H9 (cell line): ENCODE data around the gene GTF2A1. TPM values are rescaled to one million over a fixed set of nuclear protein-coding genes. Genes with fewer than 3 reads are reported as not detected.

Source experiments
- DNase-seq: peaks from one replicate; pipeline ENCODE4 v3.0.0-alpha.2; 2017
- H2AFZ ChIP-seq: one replicate; pipeline ENCODE4 v1.6.1; 2013; ENCODE audit warnings: mild to moderate bottlenecking, low read length, control low read depth, moderate library complexity
- H2AK5ac ChIP-seq: 2 replicates; pipeline ENCODE4 v1.6.1; 2013; ENCODE audit warnings: low read length, control low read depth, mixed read lengths; ENCODE audit not compliant: insufficient read length
- H2BK120ac ChIP-seq: one replicate; pipeline ENCODE4 v1.6.1; 2013; ENCODE audit warnings: low read depth, mild to moderate bottlenecking, low read length, control low read depth, inconsistent platforms; ENCODE audit not compliant: poor library complexity, severe bottlenecking
- H2BK12ac ChIP-seq: 2 replicates; pipeline ENCODE4 v1.6.1; 2013; ENCODE audit warnings: low read length, control low read depth, mixed read lengths, low read depth; ENCODE audit not compliant: insufficient read length
- H2BK15ac ChIP-seq: 2 replicates; pipeline ENCODE4 v1.6.1; 2013; ENCODE audit warnings: low read depth, low read length, control low read depth
- H2BK20ac ChIP-seq: one replicate; pipeline ENCODE4 v1.6.1; 2013; ENCODE audit warnings: low read depth, mild to moderate bottlenecking, low read length, control low read depth, inconsistent platforms; ENCODE audit not compliant: poor library complexity, severe bottlenecking
- H2BK5ac ChIP-seq: 2 replicates; pipeline ENCODE4 v1.6.1; 2013; ENCODE audit warnings: low read length, control low read depth, mixed read lengths; ENCODE audit not compliant: insufficient read length
- H3K14ac ChIP-seq: 2 replicates; pipeline ENCODE4 v1.6.1; 2013; ENCODE audit warnings: low read length, control low read depth; ENCODE audit not compliant: insufficient read depth
- H3K18ac ChIP-seq: 2 replicates; pipeline ENCODE4 v1.6.1; 2013; ENCODE audit warnings: low read depth, mild to moderate bottlenecking, mixed read lengths, low read length, control low read depth; ENCODE audit not compliant: insufficient read length
- H3K23ac ChIP-seq: 2 replicates; pipeline ENCODE4 v1.6.1; 2013; ENCODE audit warnings: low read length, control low read depth, mixed read lengths, low read depth; ENCODE audit not compliant: insufficient read length
- H3K23me2 ChIP-seq: 2 replicates; pipeline ENCODE4 v1.6.1; 2013; ENCODE audit warnings: low read depth, mild to moderate bottlenecking, mixed read lengths, low read length, control low read depth; ENCODE audit not compliant: insufficient read length, poor library complexity, severe bottlenecking
- H3K27ac ChIP-seq: 2 replicates; pipeline ENCODE4 v1.5.1; 2013; ENCODE audit warnings: low read length, control low read depth, mixed read lengths, low read depth; ENCODE audit not compliant: insufficient read length
- H3K27me3 ChIP-seq: 2 replicates; pipeline ENCODE4 v1.6.1; 2013; ENCODE audit warnings: low read length, control low read depth, inconsistent platforms; ENCODE audit not compliant: insufficient read depth
- H3K4ac ChIP-seq: 2 replicates; pipeline ENCODE4 v1.6.1; 2013; ENCODE audit warnings: low read depth, mild to moderate bottlenecking, control low read depth, inconsistent platforms, low read length, moderate library complexity
- H3K4me1 ChIP-seq: 2 replicates; pipeline ENCODE4 v1.6.1; 2013; ENCODE audit warnings: low read length, control low read depth, inconsistent platforms; ENCODE audit not compliant: insufficient read depth
- H3K4me2 ChIP-seq: 2 replicates; pipeline ENCODE4 v1.6.1; 2013; ENCODE audit warnings: low read length, control low read depth, mixed read lengths; ENCODE audit not compliant: insufficient read length, insufficient read depth
- H3K56ac ChIP-seq: 2 replicates; pipeline ENCODE4 v1.6.1; 2013; ENCODE audit warnings: low read depth, mild to moderate bottlenecking, mixed read lengths, low read length, control low read depth; ENCODE audit not compliant: insufficient read length
- H3K79me1 ChIP-seq: 2 replicates; pipeline ENCODE4 v1.6.1; 2013; ENCODE audit warnings: low read depth, mild to moderate bottlenecking, moderate library complexity, low read length, control low read depth, inconsistent platforms; ENCODE audit not compliant: insufficient read depth, poor library complexity, severe bottlenecking
- H3K79me2 ChIP-seq: 2 replicates; pipeline ENCODE4 v1.6.1; 2013; ENCODE audit warnings: low read length, control low read depth, inconsistent platforms; ENCODE audit not compliant: insufficient read depth
- H3K9ac ChIP-seq: 2 replicates; pipeline ENCODE4 v1.6.1; 2013; ENCODE audit warnings: low read length, control low read depth, mixed read lengths; ENCODE audit not compliant: insufficient read length; ENCODE audit errors: extremely low read depth
- H3K9me3 ChIP-seq: one replicate; pipeline ENCODE4 v1.6.1; 2013; ENCODE audit warnings: low read depth, low read length, inconsistent platforms; ENCODE audit not compliant: control insufficient read depth
- H3T11ph ChIP-seq: one replicate; pipeline ENCODE4 v1.6.1; 2013; ENCODE audit warnings: mild to moderate bottlenecking, low read length, control low read depth, inconsistent platforms
- H4K20me1 ChIP-seq: one replicate; pipeline ENCODE4 v1.6.1; 2013; ENCODE audit not compliant: control insufficient read depth, insufficient read length, insufficient read depth
- H4K5ac ChIP-seq: 2 replicates; pipeline ENCODE4 v1.6.1; 2013; ENCODE audit warnings: low read depth, mild to moderate bottlenecking, mixed read lengths, low read length, control low read depth; ENCODE audit not compliant: insufficient read length
- H4K8ac ChIP-seq: replicated peaks from 2 replicates; pipeline ENCODE4 v1.6.1; 2013; ENCODE audit warnings: low read length, control low read depth, mixed read lengths, low read depth; ENCODE audit not compliant: insufficient read length
- H4K91ac ChIP-seq: 2 replicates; pipeline ENCODE4 v1.6.1; 2013; ENCODE audit warnings: low read depth, mild to moderate bottlenecking, moderate library complexity, mixed read lengths, low read length, control low read depth; ENCODE audit not compliant: insufficient read length
- H3K27ac Mint-ChIP-seq, 3 experiments: 2 replicates in 2 of 3; 3 replicates in 1 of 3; pipeline ENCODE4 v1.8.0; 2020 to 2021; ENCODE audit warnings: mixed read lengths in 3 of 3, mild to moderate bottlenecking in 1 of 3, moderate library complexity in 1 of 3
- H3K27me3 Mint-ChIP-seq: 2 replicates; pipeline ENCODE4 v1.8.0; 2021; ENCODE audit warnings: low read depth, mild to moderate bottlenecking, moderate library complexity, mixed read lengths
- H3K36me3 Mint-ChIP-seq, 3 experiments: 2 replicates in 2 of 3; 3 replicates in 1 of 3; pipeline ENCODE4 v1.8.0; 2020 to 2021; ENCODE audit warnings: low read depth in 3 of 3, mixed read lengths in 3 of 3; ENCODE audit not compliant: insufficient read depth in 1 of 3
- H3K4me1 Mint-ChIP-seq, 2 experiments: 2 replicates each; pipeline ENCODE4 v1.8.0; 2020; ENCODE audit warnings: mixed read lengths in 2 of 2
- H3K4me3 Mint-ChIP-seq, 2 experiments: 2 replicates in 1 of 2; 3 replicates in 1 of 2; pipeline ENCODE4 v1.8.0; 2020 to 2021; ENCODE audit warnings: mild to moderate bottlenecking in 2 of 2, mixed read lengths in 2 of 2, moderate library complexity in 1 of 2
- H3K9me3 Mint-ChIP-seq, 2 experiments: 2 replicates in 1 of 2; 3 replicates in 1 of 2; pipeline ENCODE4 v1.8.0; 2020; ENCODE audit warnings: mild to moderate bottlenecking in 2 of 2, mixed read lengths in 2 of 2, moderate library complexity in 1 of 2
- WGBS: extraction: QIAGEN DNeasy Blood & Tissue Kit; methylation state at CpG from one replicate; pipeline ENCODE4 v1.1.7; 2013; ENCODE audit warnings: missing lambda C conversion rate, low lambda C conversion rate, mixed read lengths; ENCODE audit not compliant: insufficient read length; ENCODE audit errors: extremely low coverage; 5-methylcytosine and 5-hydroxymethylcytosine counted together
- total RNA-seq: library from RNA; stranded (reverse); gene quantifications from 2 replicates; pipeline ENCODE4 v1.2.1, GENCODE V29; 2021
- TF ChIP-seq, protein P1 (sequence below): fragments of 200-600 bp; sonication (generic); conservative IDR thresholded peaks from 3 replicates; pipeline ENCODE4 v1.8.0; 2021; ENCODE audit warnings: antibody characterized with exemption, mild to moderate bottlenecking

Gene GTF2A1
- total RNA-seq, 1 experiment from 2014 or later: 43.0 TPM

DNA sequence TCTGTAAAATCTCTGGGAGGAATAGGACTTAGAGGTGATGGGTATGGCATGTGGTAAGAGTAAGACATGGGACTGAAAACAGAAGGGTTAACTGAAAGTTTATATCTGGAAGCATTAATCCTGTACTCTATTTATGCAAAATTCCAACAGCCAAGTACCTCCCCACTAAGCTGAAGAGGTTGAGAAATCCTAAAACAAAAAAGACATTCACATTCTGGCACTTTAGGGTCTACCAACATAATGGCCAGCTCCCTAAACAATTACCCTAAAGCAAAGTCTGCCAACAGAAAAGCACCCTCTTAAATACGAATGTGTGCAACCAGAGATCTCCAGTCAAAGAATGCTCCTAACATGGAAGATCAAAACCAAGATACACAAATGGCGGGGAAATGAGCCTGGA, 87.4 kb downstream of the GTF2A1 start:
- Histone ChIP-seq H2BK5ac (no peak overlapping the region), H3K56ac (no peak overlapping the region), H3K9me3 (no peaks in the 10 kb centered on the region), H3K4me1 (no peaks in the 10 kb centered on the region), H2AK5ac (no peak overlapping the region), H2AFZ (no peak overlapping the region), H2BK15ac (no peak overlapping the region), H3K23ac (no peak overlapping the region), H3K4me2 (no peak overlapping the region), H3K18ac (no peak overlapping the region), H3K79me2 (no peaks in the 10 kb centered on the region), H2BK120ac (no peak overlapping the region), H4K8ac (no peak overlapping the region), H2BK12ac (no peak overlapping the region), H4K5ac (no peak overlapping the region), H3T11ph (no peak overlapping the region), H3K4ac (no peak overlapping the region), H3K14ac (no peak overlapping the region), H3K27ac (no peak overlapping the region), H4K91ac (no peak overlapping the region), H3K23me2 (no peaks in the 10 kb centered on the region), H3K27me3 (no peaks in the 10 kb centered on the region), H2BK20ac (no peak overlapping the region), H4K20me1 (no peaks in the 10 kb centered on the region), H3K79me1 (no peaks in the 10 kb centered on the region), H3K9ac (no peak overlapping the region)
- no CpG with 5 or more reads among the region's 2 CpGs for WGBS
- TF ChIP-seq, protein P1, sequence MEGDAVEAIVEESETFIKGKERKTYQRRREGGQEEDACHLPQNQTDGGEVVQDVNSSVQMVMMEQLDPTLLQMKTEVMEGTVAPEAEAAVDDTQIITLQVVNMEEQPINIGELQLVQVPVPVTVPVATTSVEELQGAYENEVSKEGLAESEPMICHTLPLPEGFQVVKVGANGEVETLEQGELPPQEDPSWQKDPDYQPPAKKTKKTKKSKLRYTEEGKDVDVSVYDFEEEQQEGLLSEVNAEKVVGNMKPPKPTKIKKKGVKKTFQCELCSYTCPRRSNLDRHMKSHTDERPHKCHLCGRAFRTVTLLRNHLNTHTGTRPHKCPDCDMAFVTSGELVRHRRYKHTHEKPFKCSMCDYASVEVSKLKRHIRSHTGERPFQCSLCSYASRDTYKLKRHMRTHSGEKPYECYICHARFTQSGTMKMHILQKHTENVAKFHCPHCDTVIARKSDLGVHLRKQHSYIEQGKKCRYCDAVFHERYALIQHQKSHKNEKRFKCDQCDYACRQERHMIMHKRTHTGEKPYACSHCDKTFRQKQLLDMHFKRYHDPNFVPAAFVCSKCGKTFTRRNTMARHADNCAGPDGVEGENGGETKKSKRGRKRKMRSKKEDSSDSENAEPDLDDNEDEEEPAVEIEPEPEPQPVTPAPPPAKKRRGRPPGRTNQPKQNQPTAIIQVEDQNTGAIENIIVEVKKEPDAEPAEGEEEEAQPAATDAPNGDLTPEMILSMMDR: no peak
- Mint-ChIP-seq H3K9me3 (no peaks in the 10 kb centered on the region), H3K27me3 (no peaks in the 10 kb centered on the region), H3K27ac (no peak overlapping the region), H3K4me3 (no peak overlapping the region), H3K4me1 (no peaks in the 10 kb centered on the region), H3K36me3 (no peaks in the 10 kb centered on the region)
- DNase-seq: no peak
